A549 (cell line): Measurements from ENCODE around the gene PRR14. TPM values are rescaled to one million over a fixed set of nuclear protein-coding genes. Genes with fewer than 3 reads are reported as not detected.

Experiments
- ATAC-seq, 2 experiments: fragments of 200-7000 bp in 1 of 2; fragments of >200 bp in 1 of 2; cut with Nextera tagmentation in 1 of 2; cut with Tn5 transposase in 1 of 2; 3 replicates each; pipeline versions ENCODE4 v1.8.0 to v1.9.1; 2018 to 2020; ENCODE audit warnings: mild to moderate bottlenecking in 1 of 2, moderate library complexity in 1 of 2
- CTCF ChIA-PET: fragments of 300-600 bp; sonication (Branson Sonifier 250); formaldehyde crosslinking; extraction: SDS; loops from one replicate; lab custom pipeline; 2021; ENCODE audit warnings: antibody characterized with exemption, inconsistent platforms; lab: Yijun Ruan, JAX
- POLR2A ChIA-PET: fragments of 350-600 bp; formaldehyde crosslinking; extraction: SDS; loops from one replicate; lab custom pipeline; 2021; ENCODE audit warnings: antibody characterized with exemption, inconsistent platforms; lab: Yijun Ruan, JAX
- DNase-seq, 2 experiments: peaks; one replicate each; pipeline versions ENCODE4 v3.0.0 to v3.0.0-alpha.2; 2011 to 2016; ENCODE audit warnings: low read depth in 1 of 2, low spot score in 1 of 2
- FAIRE-seq: peaks from 2 replicates; lab custom pipeline; 2011; peaks lifted over from hg19 to GRCh38; lab: Jason Lieb, UNC
- H3K27ac ChIP-seq, 2 experiments: fragments of >200 bp; sonication (Bioruptor Twin); formaldehyde crosslinking; 3 replicates each; pipeline ENCODE4 v1.5.1; 2016 to 2017
- H3K4me1 ChIP-seq: fragments of >200 bp; sonication (Bioruptor Twin); formaldehyde crosslinking; 3 replicates; pipeline ENCODE4 v1.6.1; 2016
- H3K4me2 ChIP-seq: fragments of >200 bp; sonication (Bioruptor Twin); formaldehyde crosslinking; 3 replicates; pipeline ENCODE4 v1.6.1; 2016
- H3K4me3 ChIP-seq: fragments of >200 bp; sonication (Bioruptor Twin); formaldehyde crosslinking; 3 replicates; pipeline ENCODE4 v1.5.1; 2016
- H3K9me3 ChIP-seq: fragments of >200 bp; sonication (Bioruptor Twin); formaldehyde crosslinking; 3 replicates; pipeline ENCODE4 v1.6.1; 2016
- BCL3 ChIP-seq: fragments of >200 bp; sonication (Bioruptor Twin); formaldehyde crosslinking; IDR thresholded peaks from 3 replicates; pipeline ENCODE4 v1.6.1; 2016
- BHLHE40 ChIP-seq: IDR thresholded peaks from 2 replicates; pipeline ENCODE4 v1.6.1; 2012; ENCODE audit warnings: low read depth, low read length, inconsistent platforms
- CBX2 ChIP-seq: fragments of 200-600 bp; sonication (generic); IDR thresholded peaks from 2 replicates; pipeline ENCODE4 v1.6.1; 2016; ENCODE audit warnings: low read depth, mild to moderate bottlenecking, borderline replicate concordance
- CHD4 ChIP-seq: fragments of 200-600 bp; sonication (generic); IDR thresholded peaks from 2 replicates; pipeline ENCODE4 v1.6.1; 2016; ENCODE audit warnings: antibody characterized with exemption, mild to moderate bottlenecking, borderline replicate concordance
- E2F6 ChIP-seq: IDR thresholded peaks from 2 replicates; pipeline ENCODE4 v1.6.1; 2012; ENCODE audit warnings: low read depth, borderline replicate concordance
- EHF ChIP-seq: fragments of 250-450 bp; sonication (Bioruptor Pico); IDR thresholded peaks from 2 replicates; pipeline ENCODE4 v1.5.0; 2020; ENCODE audit warnings: mild to moderate bottlenecking
- EHMT2 ChIP-seq: fragments of 200-600 bp; sonication (generic); IDR thresholded peaks from 2 replicates; pipeline ENCODE4 v1.6.1; 2016; ENCODE audit warnings: antibody characterized with exemption, low read depth, mild to moderate bottlenecking, moderate library complexity
- ELK1 ChIP-seq: fragments of 150-350 bp; IDR thresholded peaks from 2 replicates; pipeline ENCODE4 v1.6.1; 2014; ENCODE audit warnings: low read depth, mild to moderate bottlenecking, low read length
- ESRRA ChIP-seq: fragments of 150-350 bp; IDR thresholded peaks from 2 replicates; pipeline ENCODE4 v1.6.1; 2014; ENCODE audit warnings: mild to moderate bottlenecking, low read length, borderline replicate concordance
- HDAC2 ChIP-seq: fragments of 200-600 bp; sonication (generic); IDR thresholded peaks from 2 replicates; pipeline ENCODE4 v1.6.1; 2016
- HOXB5 ChIP-seq: fragments of 250-450 bp; sonication (Bioruptor Pico); IDR thresholded peaks from 2 replicates; pipeline ENCODE4 v1.5.0; 2020; ENCODE audit warnings: mild to moderate bottlenecking, moderate library complexity
- MAX ChIP-seq: IDR thresholded peaks from 2 replicates; pipeline ENCODE4 v1.6.1; 2012
- MAZ ChIP-seq: fragments of 150-350 bp; IDR thresholded peaks from 2 replicates; pipeline ENCODE4 v1.6.1; 2014; ENCODE audit warnings: antibody characterized with exemption, low read depth, low read length, borderline replicate concordance
- REST ChIP-seq: fragments of 200-600 bp; sonication (generic); IDR thresholded peaks from 2 replicates; pipeline ENCODE4 v1.6.1; 2016; ENCODE audit warnings: antibody characterized with exemption, mild to moderate bottlenecking, moderate library complexity
- RNF2 ChIP-seq: fragments of 200-600 bp; sonication (generic); IDR thresholded peaks from 2 replicates; pipeline ENCODE4 v1.6.1; 2016; ENCODE audit warnings: low read depth, mild to moderate bottlenecking, antibody characterized with exemption, moderate library complexity, borderline replicate concordance
- SREBF2 ChIP-seq: fragments of 450-650 bp; IDR thresholded peaks from 2 replicates; pipeline ENCODE4 v1.6.1; 2014; ENCODE audit warnings: mild to moderate bottlenecking, moderate library complexity
- TP53 ChIP-seq: fragments of 250-450 bp; sonication (Bioruptor Pico); IDR thresholded peaks from 2 replicates; pipeline ENCODE4 v1.5.0; 2021; ENCODE audit warnings: mild to moderate bottlenecking, moderate library complexity
- ZFP36 ChIP-seq: fragments of 450-650 bp; IDR thresholded peaks from 2 replicates; pipeline ENCODE4 v1.6.1; 2014; ENCODE audit warnings: borderline replicate concordance; ENCODE audit not compliant: partially characterized antibody
- ZSCAN20 ChIP-seq: fragments of 250-450 bp; sonication (Bioruptor Pico); IDR thresholded peaks from 2 replicates; pipeline ENCODE4 v1.8.0; 2022; ENCODE audit warnings: mild to moderate bottlenecking, moderate library complexity
- WGBS: methylation state at CpG from one replicate; pipeline ENCODE4 v1.1.6; 2017; ENCODE audit errors: missing lambda C conversion rate; 5-methylcytosine and 5-hydroxymethylcytosine counted together
- polyA plus RNA-seq, 4 experiments: library from polyadenylated mRNA; depleted of rRNA in 3 of 4; stranded (reverse); fragments of >200 nt; fragmentation: RNase III in 1 of 4; extraction: RNeasy Plus Mini Kit Qiagen cat#74134 plus additional on column Dnase treatment in 1 of 4; gene quantifications; 2 replicates in 3 of 4; 3 replicates in 1 of 4; pipeline ENCODE4 v1.2.3, GENCODE V29; 2011 to 2017

Gene PRR14
- polyA plus RNA-seq, 2 of the 4 experiments (the other 2 are of a cell fraction): 6.3 to 18.2 TPM

GRCh38 chr16:30619202-30619601, 31.6 kb upstream of the PRR14 start:
- FAIRE-seq (no peak), DNase-seq (no peak), ATAC-seq (no peak)
- H3K4me1 ChIP-seq: peaks cover 13% of the 10 kb centered on the region; the same call in 2 of the 3 replicates
- no peaks in the 10 kb centered on the region for H3K9me3 ChIP-seq
- no peak overlapping the region for H3K4me3 ChIP-seq
- 72% methylated on average over 4 of the region's 4 CpGs for WGBS
- TF ChIP-seq MAX (no peak), ZFP36 (no peak), HOXB5 (CRISPR knock-in tag) (no peak), RNF2 (no peak), BHLHE40 (no peak), BCL3 (no peak), EHF (no peak), ELK1 (no peak), SREBF2 (no peak), E2F6 (no peak), CHD4 (no peak), ESRRA (no peak), ZSCAN20 (CRISPR knock-in tag) (no peak), REST (no peak)
- no peak overlapping the region for H3K4me2 ChIP-seq
- H3K27ac ChIP-seq: no peak overlapping the region
- CTCF ChIA-PET: interaction anchor here (0.8 to 5.6 kb wide), 7 partner anchors 9 to 248 kb away, joined by 3 to 20 read pairs (median 7); partner anchors contain the start of gene DCTPP1
- POLR2A ChIA-PET: interaction anchor here (1.1 kb wide), 1 partner anchor 9 kb away, joined by 4 read pairs; the partner anchor contains the start of gene ZNF689

GRCh38 chr16:30619638-30620037, 31.1 kb upstream of the PRR14 start:
- CTCF ChIA-PET: interaction anchor here (0.8 to 5.6 kb wide), 7 partner anchors 9 to 249 kb away, joined by 3 to 20 read pairs (median 7); partner anchors contain the start of gene DCTPP1
- POLR2A ChIA-PET: interaction anchor here (1.1 kb wide), 1 partner anchor 9 kb away, joined by 4 read pairs; the partner anchor contains the start of gene ZNF689
- WGBS: 78% methylated on average over 5 of the region's 5 CpGs

More at GRCh38 chr16:30619638-30620037, 31.1 kb upstream of the PRR14 start:
- DNase-seq (no peak), ATAC-seq (no peak), FAIRE-seq (no peak)
- H3K27ac ChIP-seq: no peak overlapping the region
- TF ChIP-seq HDAC2 (no peak), MAZ (no peak), CBX2 (no peak), EHMT2 (no peak), TP53 (CRISPR knock-in tag) (no peak)
- H3K4me2 ChIP-seq: no peak overlapping the region
- no peaks in the 10 kb centered on the region for H3K9me3 ChIP-seq
- H3K4me3 ChIP-seq: no peak overlapping the region
- peaks cover 13% of the 10 kb centered on the region; the same call in 2 of the 3 replicates for H3K4me1 ChIP-seq
